Esophagus muscularis mucosa (tissue), 4 donors: ENCODE results near the gene ABCB8. TPM values are rescaled to one million over a fixed set of nuclear protein-coding genes. Genes with fewer than 3 reads are reported as not detected.

Source experiments
- DNase-seq: peaks from one replicate; pipeline ENCODE4 v3.0.0-alpha.2; 2017; ENCODE audit errors: extremely low spot score
- H3K27ac ChIP-seq, 4 donors: fragments of 200-600 bp; sonication (generic); replicated peaks in 1 of 4; 1 replicate in 3 of 4; 2 replicates in 1 of 4; pipeline ENCODE4 v1.5.1; 2016 to 2019; ENCODE audit warnings: mild to moderate bottlenecking in 1 of 4
- H3K27me3 ChIP-seq, 4 donors: fragments of 200-600 bp; sonication (generic); one replicate each; pipeline versions ENCODE4 v1.5.1 to v1.6.0; 2016 to 2019
- H3K36me3 ChIP-seq, 4 donors: fragments of 200-600 bp; sonication (generic); one replicate each; pipeline ENCODE4 v1.5.1; 2016 to 2019
- H3K4me1 ChIP-seq, 4 donors: fragments of 200-600 bp; sonication (generic); one replicate each; pipeline ENCODE4 v1.5.1; 2016 to 2019
- H3K4me3 ChIP-seq, 4 donors: fragments of 200-600 bp; sonication (generic); 1 replicate in 2 of 4; 2 replicates in 2 of 4; pipeline ENCODE4 v1.5.1; 2016 to 2019; ENCODE audit warnings: mild to moderate bottlenecking in 4 of 4, moderate library complexity in 1 of 4
- H3K9me3 ChIP-seq, 4 donors: fragments of 200-600 bp; sonication (generic); 1 replicate in 3 of 4; 2 replicates in 1 of 4; pipeline ENCODE4 v1.5.1; 2016 to 2019
- CTCF ChIP-seq, 3 experiments: fragments of 200-600 bp in 2 of 3; fragments of 450-650 bp in 1 of 3; sonication (generic) in 2 of 3; IDR thresholded peaks; one replicate each; pipeline ENCODE4 v1.5.1; 2017 to 2019; ENCODE audit warnings: antibody characterized with exemption in 3 of 3, mild to moderate bottlenecking in 2 of 3, moderate library complexity in 1 of 3
- EP300 ChIP-seq: sonication (generic); formaldehyde crosslinking; IDR thresholded peaks from one replicate; pipeline ENCODE4 v1.6.1; 2017; ENCODE audit warnings: antibody characterized with exemption
- POLR2A ChIP-seq: fragments of 450-650 bp; IDR thresholded peaks from one replicate; pipeline ENCODE4 v1.6.1; 2017; ENCODE audit warnings: antibody characterized with exemption, moderate library complexity, mild to moderate bottlenecking, low read depth
- POLR2AphosphoS5 ChIP-seq, 2 donors: sonication (generic); formaldehyde crosslinking; IDR thresholded peaks; one replicate each; pipeline ENCODE4 v1.6.1; 2017; ENCODE audit warnings: antibody characterized with exemption in 2 of 2
- WGBS: methylation state at CpG from one replicate; pipeline ENCODE4 v1.1.5; 2018; 5-methylcytosine and 5-hydroxymethylcytosine counted together
- intact Hi-C: fragments of 100-400 bp; cut with DNase I; formaldehyde crosslinking; loops from one replicate; pipeline ENCODE4 v1.15.1; 2023
- total RNA-seq, 4 donors: library from RNA; depleted of rRNA; stranded (reverse); fragments of >200 nt; gene quantifications; one replicate each; pipeline versions ENCODE4 v1.1.0 to v1.2.1, GENCODE V29; 2016

Gene ABCB8
- total RNA-seq, 4 donors from 2014 or later, result 13.1 to 25.3 (median 19.9) TPM

GRCh38 chr7:151077705-151078232 is 49.5 kb downstream of the ABCB8 start:
- DNase-seq, result no peak
- no peak for TF ChIP-seq POLR2AphosphoS5 (IDR thresholded peaks at IDR 0.05)
- Histone ChIP-seq H3K27me3 (no peaks in the 10 kb centered on the region), H3K9me3 (no peaks in the 10 kb centered on the region), H3K4me1 (peaks cover 45 to 53% (median 51%) of the 10 kb centered on the region in 4 donors), H3K36me3 (peaks cover 35 to 55% (median 45%) of the 10 kb centered on the region in 4 donors), H3K4me3 (no peak overlapping the region), H3K27ac (peak overlapping the region in 2 of 4 donors; percentile 32 to 37)
- intact Hi-C loops, result no loop called here
- WGBS, result 25% methylated on average over 1 of the region's 10 CpGs

GRCh38 chr7:151078233-151079040 is 50.2 kb downstream of the ABCB8 start:
- H3K4me1 ChIP-seq, result peaks cover 46 to 54% (median 53%) of the 10 kb centered on the region in 4 donors
- H3K4me3 ChIP-seq, result no peak overlapping the region
- H3K9me3 ChIP-seq, result no peaks in the 10 kb centered on the region
- TF ChIP-seq CTCF (IDR thresholded peaks at IDR 0.05) (no peak), POLR2A (no peak), POLR2AphosphoS5 (IDR thresholded peaks at IDR 0.05) (no peak), EP300 (no peak)
- intact Hi-C loops, result no loop called here
- H3K36me3 ChIP-seq, result peaks cover 28 to 48% (median 39%) of the 10 kb centered on the region in 4 donors
- H3K27ac ChIP-seq, result peak overlapping the region in 3 of 4 donors; percentile 32 to 41 (median 37)
- no peaks in the 10 kb centered on the region for H3K27me3 ChIP-seq
- WGBS, result 44% methylated on average over 19 of the region's 22 CpGs
- no peak for DNase-seq

- peak overlapping the region; percentile 66 to 89 (median 82) for H3K4me3 ChIP-seq
- WGBS, result 63% methylated on average over 15 of the region's 27 CpGs
- H3K36me3 ChIP-seq, result peaks cover 20 to 39% (median 29%) of the 10 kb centered on the region in 4 donors
- peak overlapping the region; percentile 89 to 99 (median 94) for H3K27ac ChIP-seq
- DNase-seq, result no peak
- no peak for TF ChIP-seq CTCF (IDR thresholded peaks at IDR 0.05)
- no peak for TF ChIP-seq POLR2A
- TF ChIP-seq EP300, result no peak
- TF ChIP-seq POLR2AphosphoS5 (IDR thresholded peaks at IDR 0.05), result no peak
- no peaks in the 10 kb centered on the region for H3K9me3 ChIP-seq
- peaks cover 51 to 59% (median 58%) of the 10 kb centered on the region in 4 donors for H3K4me1 ChIP-seq
- no peaks in the 10 kb centered on the region for H3K27me3 ChIP-seq
- intact Hi-C loops, result no loop called here
Measured at GRCh38 chr7:151079199-151079910, 51.1 kb downstream of the ABCB8 start.

GRCh38 chr7:151080067-151080521 is 51.8 kb downstream of the ABCB8 start:
- intact Hi-C loops, result no loop called here
- H3K9me3 ChIP-seq, result no peaks in the 10 kb centered on the region
- peaks cover 51 to 61% (median 60%) of the 10 kb centered on the region in 4 donors for H3K4me1 ChIP-seq
- peak overlapping the region; percentile 89 to 99 (median 94) for H3K27ac ChIP-seq
- no peak for DNase-seq
- TF ChIP-seq POLR2AphosphoS5 (IDR thresholded peaks at IDR 0.05) (no peak), EP300 (no peak), POLR2A (no peak), CTCF (IDR thresholded peaks at IDR 0.05) (no peak)
- H3K36me3 ChIP-seq, result peaks cover 13 to 32% (median 22%) of the 10 kb centered on the region in 4 donors
- WGBS, result 3% methylated on average over 7 of the region's 31 CpGs
- H3K4me3 ChIP-seq, result peak overlapping the region; percentile 66 to 89 (median 82)
- no peaks in the 10 kb centered on the region for H3K27me3 ChIP-seq
